Heart left ventricle (tissue), 16 donors: ENCODE data around the gene MRPS34. TPM values are rescaled to one million over a fixed set of nuclear protein-coding genes. Genes with fewer than 3 reads are reported as not detected.
A peak's percentile ranks its signal among the peaks of the same experiment; 100 is the strongest.

Source experiments
- ATAC-seq, 4 donors: fragments of 200-7000 bp; cut with Tn5 transposase; one replicate each; pipeline ENCODE4 v1.9.1; 2020 to 2022; ENCODE audit warnings: moderate library complexity in 4 of 4, mild to moderate bottlenecking in 3 of 4, moderate number of reproducible peaks in 1 of 4
- DNase-seq, 5 donors: peaks; one replicate each; pipeline ENCODE4 v3.0.0-alpha.2; 2020
- H3K27ac ChIP-seq, 12 donors: fragments of 200-600 bp; sonication (generic) in 4 of 12; one replicate each; pipeline versions ENCODE4 v1.5.0 to v1.8.0; 2016 to 2022; ENCODE audit warnings: mild to moderate bottlenecking in 2 of 12
- H3K27me3 ChIP-seq, 9 donors: fragments of 200-600 bp; sonication (generic) in 2 of 9; one replicate each; pipeline versions ENCODE4 v1.5.1 to v1.8.0; 2016 to 2022; ENCODE audit warnings: mild to moderate bottlenecking in 3 of 9
- H3K36me3 ChIP-seq, 9 donors: fragments of 200-600 bp; sonication (generic) in 2 of 9; one replicate each; pipeline versions ENCODE4 v1.5.0 to v1.8.0; 2018 to 2022; ENCODE audit warnings: mild to moderate bottlenecking in 2 of 9
- H3K4me1 ChIP-seq, 12 donors: fragments of 200-600 bp; sonication (generic) in 4 of 12; one replicate each; pipeline versions ENCODE4 v1.5.0 to v1.8.0; 2016 to 2022; ENCODE audit warnings: mild to moderate bottlenecking in 3 of 12
- H3K4me3 ChIP-seq, 12 donors: fragments of 200-600 bp; sonication (generic) in 4 of 12; one replicate each; pipeline versions ENCODE4 v1.5.0 to v1.8.0; 2017 to 2022; ENCODE audit warnings: mild to moderate bottlenecking in 9 of 12, moderate library complexity in 4 of 12
- H3K9me3 ChIP-seq, 12 donors: fragments of 200-600 bp; sonication (generic) in 4 of 12; one replicate each; pipeline versions ENCODE4 v1.5.0 to v1.8.0; 2016 to 2022; ENCODE audit warnings: mild to moderate bottlenecking in 1 of 12
- POLR2A ChIP-seq, 2 donors: fragments of 450-650 bp; IDR thresholded peaks; one replicate each; pipeline ENCODE4 v1.6.1; 2017; ENCODE audit warnings: antibody characterized with exemption in 2 of 2, mild to moderate bottlenecking in 2 of 2, moderate library complexity in 2 of 2
- WGBS, 4 donors: extraction: QIAGEN DNeasy Blood & Tissue Kit in 2 of 4; methylation state at CpG; one replicate each; pipeline versions ENCODE4 v1.1.5 to v1.1.7; 2013 to 2018; 5-methylcytosine and 5-hydroxymethylcytosine counted together
- intact Hi-C, 10 donors: fragments of 100-400 bp; cut with DNase I; formaldehyde crosslinking; loops; one replicate each; pipeline versions ENCODE4 v1.11.1 to v1.14.2; 2022
- polyA plus RNA-seq, 2 donors: library from polyadenylated mRNA; stranded (reverse); fragments of 200-250 nt; gene quantifications; one replicate each; pipeline ENCODE4 v1.2.3, GENCODE V29; 2013
- total RNA-seq, 9 donors: library from RNA; depleted of rRNA in 2 of 9; stranded (reverse); fragments of >200 nt in 2 of 9; fragmentation: NEBNext Ultra II Directional in 3 of 9; extraction: Animal tissue kit (Norgen Biotek cat#: 25700) in 3 of 9; gene quantifications; one replicate each; pipeline versions ENCODE4 v1.1.0 to v1.2.4, GENCODE V29; 2016 to 2023
- TF ChIP-seq, protein P1 (sequence below), 12 donors: fragments of 200-600 bp; sonication (generic) in 4 of 12; IDR thresholded peaks; one replicate each; pipeline versions ENCODE4 v1.5.0 to v1.8.0; 2018 to 2022; ENCODE audit warnings: antibody characterized with exemption in 12 of 12, mild to moderate bottlenecking in 5 of 12
- donor health status: ischemic (EF 13 %, LVEDD 7.1; RV severe dilation, severe dysfunction).
- donor health status: healthy with polysubstance abuse.
- donor health status: DM: no; HTN: yes; CAD: no.
- donor health status: DM: no; HTN: no; CAD: no.
- donor health status: ischemic (EF 25% LVEDD 6.9; RV normal size, moderate dysfunction).
- donor health status: ischemic (EF 25% LVEDD 5.7; RV mildly dilated, moderate dysfunction).
- donor health status: healthy.
- donor health status: DM: yes; HTN: yes; CAD: no.
- donor health status: ischemic (EF 35%, LVEDD 5.7; RV mildly dilated, moderate dysfunction).
- donor health status: nonischemic (EF 11% LVEDD 7.7; RV severe dilation, severe dysfunction).
- donor health status: DM: yes; HTN: yes; CAD: no.
- donor health status: PGD.
- donor health status: ischemic (EF 29% LVEDD 5.4; RV normal size, mild dysfunction).
- donor health status: nonischemic (EF 23%, LVEDD 6.1; RV moderate dilation, normal function).

MRPS34 gene
- total and polyA plus RNA-seq, 11 donors: 58.0 to 123 (median 81.8) TPM

DNA sequence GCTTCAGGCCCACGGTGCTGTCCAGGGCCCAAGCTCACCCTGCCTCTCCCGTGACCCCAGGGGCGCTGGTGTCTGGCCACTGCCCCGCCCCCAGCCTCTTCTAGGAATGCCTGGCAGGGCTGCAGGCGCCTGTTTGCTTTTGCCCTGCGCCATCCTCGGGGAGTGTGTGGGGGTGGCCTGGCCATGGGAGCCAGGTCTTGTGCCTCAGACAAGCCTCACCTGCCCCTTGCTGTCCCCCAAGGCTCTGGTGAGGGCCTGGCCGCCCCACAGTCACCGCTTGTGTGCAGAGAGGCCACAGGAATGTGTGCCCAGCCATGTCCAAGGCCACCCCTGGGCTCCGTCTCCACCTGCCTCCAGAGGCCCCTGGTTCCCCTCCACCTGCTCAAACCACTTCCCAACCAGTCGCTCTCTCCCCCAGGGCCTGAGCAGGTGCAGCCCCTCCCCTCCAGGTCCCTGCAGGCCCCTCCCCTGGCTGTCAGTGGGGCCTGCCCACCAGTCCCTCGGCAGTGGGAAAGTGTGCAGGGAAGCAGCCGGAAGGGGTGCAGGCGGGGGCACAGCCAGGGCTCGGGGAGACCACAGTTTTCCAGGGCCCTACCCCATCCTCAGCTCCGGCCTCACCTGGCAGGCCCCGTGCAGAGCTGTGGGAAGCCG, 21.4 kb upstream of the MRPS34 start:
- Histone ChIP-seq H3K27me3 (no peaks in the 10 kb centered on the region), H3K27ac (no peak overlapping the region), H3K4me3 (no peak overlapping the region), H3K9me3 (peaks cover 0 to 7% (median 0%) of the 10 kb centered on the region in 12 donors), H3K4me1 (no peaks in the 10 kb centered on the region), H3K36me3 (peaks cover 0 to 23% (median 3%) of the 10 kb centered on the region in 9 donors)
- peak in 4 of 5 donors; percentile 7 to 26 (median 22) for DNase-seq
- peak in 1 of 4 donors; percentile 21 for ATAC-seq
- 56 to 87% (median 65%) methylated on average over 6 to 18 of the region's 18 CpGs for WGBS, 4 donors
- TF ChIP-seq POLR2A (IDR thresholded peaks at IDR 0.05): no peak
- TF ChIP-seq, protein P1, sequence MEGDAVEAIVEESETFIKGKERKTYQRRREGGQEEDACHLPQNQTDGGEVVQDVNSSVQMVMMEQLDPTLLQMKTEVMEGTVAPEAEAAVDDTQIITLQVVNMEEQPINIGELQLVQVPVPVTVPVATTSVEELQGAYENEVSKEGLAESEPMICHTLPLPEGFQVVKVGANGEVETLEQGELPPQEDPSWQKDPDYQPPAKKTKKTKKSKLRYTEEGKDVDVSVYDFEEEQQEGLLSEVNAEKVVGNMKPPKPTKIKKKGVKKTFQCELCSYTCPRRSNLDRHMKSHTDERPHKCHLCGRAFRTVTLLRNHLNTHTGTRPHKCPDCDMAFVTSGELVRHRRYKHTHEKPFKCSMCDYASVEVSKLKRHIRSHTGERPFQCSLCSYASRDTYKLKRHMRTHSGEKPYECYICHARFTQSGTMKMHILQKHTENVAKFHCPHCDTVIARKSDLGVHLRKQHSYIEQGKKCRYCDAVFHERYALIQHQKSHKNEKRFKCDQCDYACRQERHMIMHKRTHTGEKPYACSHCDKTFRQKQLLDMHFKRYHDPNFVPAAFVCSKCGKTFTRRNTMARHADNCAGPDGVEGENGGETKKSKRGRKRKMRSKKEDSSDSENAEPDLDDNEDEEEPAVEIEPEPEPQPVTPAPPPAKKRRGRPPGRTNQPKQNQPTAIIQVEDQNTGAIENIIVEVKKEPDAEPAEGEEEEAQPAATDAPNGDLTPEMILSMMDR (IDR thresholded peaks at IDR 0.05): no peak
- intact Hi-C loops: no loop called here

DNA sequence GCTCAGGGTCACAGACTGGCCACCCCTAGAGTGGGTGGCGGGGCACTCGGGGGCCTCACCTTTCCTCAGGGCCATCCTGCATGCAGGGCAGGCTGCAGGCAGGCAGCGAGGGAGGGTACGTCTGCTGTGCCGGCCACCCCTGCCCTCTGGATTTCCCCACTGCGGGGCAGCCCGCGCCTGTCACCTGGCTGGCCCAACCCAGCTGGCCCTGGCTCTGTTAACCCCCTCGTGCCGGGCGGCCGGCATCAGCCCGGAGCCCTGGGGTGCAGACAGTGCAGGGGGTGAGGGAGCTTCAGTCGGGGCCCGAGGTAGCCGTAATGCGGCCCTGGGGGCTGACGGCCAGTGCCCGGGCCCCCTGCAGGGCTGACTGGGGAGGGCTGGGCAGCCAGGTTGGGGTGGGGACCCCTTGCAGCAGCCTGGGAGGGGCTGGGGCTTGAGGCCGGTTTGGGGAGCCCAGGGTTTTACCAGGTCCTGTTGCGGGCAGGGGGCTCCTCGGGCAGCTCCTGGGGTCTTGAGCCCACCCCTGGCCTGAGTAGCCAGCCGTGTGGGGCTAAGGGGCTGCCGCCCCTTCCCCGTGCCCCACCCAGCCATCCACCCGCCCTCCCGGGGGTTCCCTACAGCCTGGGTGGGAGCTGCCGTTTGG, 20.8 kb upstream of the MRPS34 start, which contains the start of gene IGFALS:
Gene IGFALS, minus strand, starts transcription at position 128 of the 643 bp plus-strand sequence. Its CDS starts 53 bp downstream, at position 75.
- H3K27me3 ChIP-seq: no peaks in the 10 kb centered on the region
- peaks cover 0 to 7% (median 0%) of the 10 kb centered on the region in 12 donors for H3K9me3 ChIP-seq
- intact Hi-C loops: no loop called here
- DNase-seq: no peak
- H3K4me1 ChIP-seq: no peaks in the 10 kb centered on the region
- peak in 1 of 4 donors; percentile 16 for ATAC-seq
- peaks cover 0 to 30% (median 9%) of the 10 kb centered on the region in 9 donors for H3K36me3 ChIP-seq
- no peak for TF ChIP-seq POLR2A (IDR thresholded peaks at IDR 0.05)
- TF ChIP-seq, protein P1 (IDR thresholded peaks at IDR 0.05): no peak
- 43 to 67% (median 60%) methylated on average over 9 to 28 of the region's 28 CpGs for WGBS, 4 donors
- no peak within 1 kb of the TSS for H3K4me3 ChIP-seq
- no peak within 1 kb of the TSS for H3K27ac ChIP-seq

DNA sequence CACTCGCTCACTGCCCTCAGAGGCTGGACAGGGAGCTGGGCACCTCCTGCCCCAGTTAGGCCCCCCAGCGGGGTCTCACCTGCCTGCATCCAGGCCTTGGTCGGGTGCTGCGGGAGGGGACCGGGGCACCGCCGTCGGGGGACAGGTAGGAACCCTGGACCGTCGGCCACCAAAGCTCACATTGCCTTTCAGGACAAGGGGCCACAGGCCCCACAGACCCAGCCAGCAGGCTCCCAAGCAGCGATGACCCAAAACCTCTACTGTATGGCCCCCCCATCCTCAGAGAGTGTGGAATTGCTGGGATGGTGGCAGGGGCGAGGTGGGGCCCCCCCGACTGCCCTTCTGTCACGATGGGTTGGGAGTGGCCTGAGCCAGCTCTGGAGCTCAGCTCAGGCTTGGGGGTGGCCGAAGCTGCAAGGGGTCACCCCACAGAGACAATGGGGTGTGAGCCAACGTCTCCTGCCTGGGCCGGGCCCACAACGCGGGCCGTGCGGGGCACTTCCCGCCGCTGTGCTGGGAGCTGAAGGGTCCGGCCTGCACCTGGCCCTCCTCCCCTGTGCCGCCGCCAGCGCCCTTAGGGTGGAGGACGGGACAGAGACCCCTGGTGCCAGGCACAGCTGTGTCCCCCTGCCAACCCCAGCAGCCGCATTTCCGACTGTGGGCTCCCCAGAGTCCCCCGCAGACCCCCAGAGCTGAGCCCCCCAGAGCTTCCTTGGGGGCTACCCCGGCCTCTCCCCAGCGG, 20.1 kb upstream of the MRPS34 start:
- Histone ChIP-seq H3K9me3 (peaks cover 0 to 6% (median 0%) of the 10 kb centered on the region in 12 donors), H3K4me3 (no peak overlapping the region), H3K27ac (no peak overlapping the region), H3K4me1 (no peaks in the 10 kb centered on the region), H3K27me3 (no peaks in the 10 kb centered on the region), H3K36me3 (peaks cover 0 to 37% (median 16%) of the 10 kb centered on the region in 9 donors)
- intact Hi-C loops: no loop called here
- no peak for ATAC-seq
- TF ChIP-seq, protein P1 (IDR thresholded peaks at IDR 0.05): no peak
- no peak for TF ChIP-seq POLR2A (IDR thresholded peaks at IDR 0.05)
- WGBS, 4 donors: 87 to 94% (median 93%) methylated on average over 16 to 33 of the region's 33 CpGs
- DNase-seq: peak in 2 of 5 donors; percentile 6 to 25
